K562 (cell line): ENCODE data around the gene OR51V1. TPM values are rescaled to one million over a fixed set of nuclear protein-coding genes. Genes with fewer than 3 reads are reported as not detected.

Experiments
- ARNT ChIP-seq, 2 experiments: fragments of 450-650 bp; IDR thresholded peaks; 2 replicates each; pipeline ENCODE4 v1.6.1; 2016; ENCODE audit warnings: mild to moderate bottlenecking in 1 of 2
- DLX4 ChIP-seq: fragments of 250-450 bp; sonication (Bioruptor Pico); IDR thresholded peaks from 2 replicates; pipeline ENCODE4 v1.6.1; 2021; ENCODE audit warnings: mild to moderate bottlenecking
- GATA2 ChIP-seq: sonication (generic); formaldehyde crosslinking; IDR thresholded peaks from 2 replicates; pipeline ENCODE4 v1.4.0; 2020; ENCODE audit warnings: mild to moderate bottlenecking, missing genetic modification reagents
- GATAD2B ChIP-seq: fragments of 450-650 bp; IDR thresholded peaks from 2 replicates; pipeline ENCODE4 v1.6.1; 2017; ENCODE audit warnings: mild to moderate bottlenecking, borderline replicate concordance
- HNRNPK ChIP-seq: fragments of 200-400 bp; formaldehyde crosslinking; IDR thresholded peaks from one replicate; pipeline ENCODE4 v1.6.1; 2018; ENCODE audit warnings: mild to moderate bottlenecking, low read depth, low read length; ENCODE audit not compliant: poor library complexity, severe bottlenecking
- KDM1A ChIP-seq, 2 experiments: fragments of 450-650 bp; IDR thresholded peaks; 2 replicates each; pipeline ENCODE4 v1.6.1; 2016; ENCODE audit warnings: mild to moderate bottlenecking in 2 of 2
- KLF16 ChIP-seq: IDR thresholded peaks from 2 replicates; pipeline ENCODE4 v1.6.1; 2016; ENCODE audit warnings: antibody characterized with exemption
- NFRKB ChIP-seq: fragments of 450-650 bp; IDR thresholded peaks from 2 replicates; pipeline ENCODE4 v1.6.1; 2016; ENCODE audit warnings: low read depth
- PHB ChIP-seq: fragments of 250-450 bp; sonication (Bioruptor Pico); IDR thresholded peaks from 2 replicates; pipeline ENCODE4 v1.5.0; 2021
- PML ChIP-seq: IDR thresholded peaks from 2 replicates; pipeline ENCODE4 v1.6.1; 2012; ENCODE audit warnings: low read length, inconsistent platforms
- PURB ChIP-seq: sonication (generic); formaldehyde crosslinking; IDR thresholded peaks from 2 replicates; pipeline ENCODE4 v1.9.0; 2021; ENCODE audit warnings: low read depth, mild to moderate bottlenecking, missing genetic modification reagents
- SMARCB1 ChIP-seq: IDR thresholded peaks from 2 replicates; pipeline ENCODE4 v1.6.1; 2011; ENCODE audit warnings: improper control_type of control experiment, low read depth; ENCODE audit not compliant: insufficient read length
- TAF1 ChIP-seq: IDR thresholded peaks from 2 replicates; pipeline ENCODE4 v1.6.1; 2011; ENCODE audit warnings: mild to moderate bottlenecking, low read length, moderate library complexity; ENCODE audit not compliant: insufficient read depth, control insufficient read depth, severe bottlenecking; ENCODE audit errors: extremely low read depth
- TAL1 ChIP-seq: fragments of 450-650 bp; IDR thresholded peaks from 2 replicates; pipeline ENCODE4 v1.6.1; 2016; ENCODE audit warnings: mild to moderate bottlenecking
- TEAD2 ChIP-seq: fragments of 450-650 bp; IDR thresholded peaks from 2 replicates; pipeline ENCODE4 v1.6.1; 2016; ENCODE audit warnings: missing genetic modification characterization, control low read depth, missing compliant biosample characterization
- TEAD4 ChIP-seq, 2 experiments: sonication (generic) in 1 of 2; formaldehyde crosslinking in 1 of 2; IDR thresholded peaks; 2 replicates each; pipeline versions ENCODE4 v1.6.1 to v1.8.0; 2012 to 2022; ENCODE audit warnings: borderline replicate concordance in 1 of 2, inconsistent platforms in 1 of 2, low read length in 1 of 2, mild to moderate bottlenecking in 1 of 2, missing genetic modification reagents in 1 of 2
- XRCC4 ChIP-seq: IDR thresholded peaks from one replicate; pipeline ENCODE4 v1.6.1; 2011; ENCODE audit not compliant: insufficient read depth, insufficient read length; ENCODE audit errors: extremely low read depth
- ZNF174 ChIP-seq: fragments of 250-450 bp; sonication (Bioruptor Pico); IDR thresholded peaks from 2 replicates; pipeline ENCODE4 v1.4.0; 2020; ENCODE audit warnings: mild to moderate bottlenecking
- ZZZ3 ChIP-seq: fragments of 450-650 bp; IDR thresholded peaks from 2 replicates; pipeline ENCODE4 v1.6.1; 2016; ENCODE audit warnings: antibody characterized with exemption, mild to moderate bottlenecking, moderate library complexity
- polyA plus RNA-seq, 8 experiments: library from polyadenylated mRNA; depleted of rRNA in 4 of 8; stranded (reverse) in 5 of 8; unstranded in 3 of 8; fragments of >200 nt; fragmentation: Nextera tagmentation in 2 of 8; fragmentation: Illumina TruSeq in 1 of 8; extraction: Ambion mirVana in 2 of 8; extraction: Trizol in 1 of 8; gene quantifications; 2 replicates each; pipeline versions ENCODE4 v1.2.1 to v1.2.3, GENCODE V29; 2011 to 2014; ENCODE audit warnings: inconsistent platforms in 1 of 8, missing spikeins in 1 of 8
- total RNA-seq, 7 experiments: library from RNA; depleted of rRNA in 6 of 7; stranded (reverse); fragments of >200 nt in 6 of 7; fragmentation: Illumina TruSeq in 2 of 7; extraction: Trizol in 2 of 7; gene quantifications; 2 replicates each; pipeline versions ENCODE4 v1.2.1 to v1.2.3, GENCODE V29; 2011 to 2021; ENCODE audit warnings: low replicate concordance in 1 of 7
- TF ChIP-seq, protein P1 (sequence below): sonication (generic); formaldehyde crosslinking; IDR thresholded peaks from 2 replicates; pipeline ENCODE4 v1.8.1; 2022; ENCODE audit warnings: missing genetic modification reagents
- TF ChIP-seq, protein P2 (sequence below): fragments of 450-650 bp; IDR thresholded peaks from 2 replicates; pipeline ENCODE4 v1.6.1; 2017; ENCODE audit warnings: antibody characterized with exemption, mild to moderate bottlenecking

The OR51V1 gene
- total and polyA plus RNA-seq, 9 of the 15 experiments (the other 6 are each of a cell fraction or from before 2014, with no cell fraction given): not detected

- no peak for TF ChIP-seq TEAD2 (tag)
- TF ChIP-seq SMARCB1: peak; percentile 28
- TF ChIP-seq TAL1: no peak
- no peak for TF ChIP-seq ZZZ3
- no peak for TF ChIP-seq XRCC4
- TF ChIP-seq ZNF174: no peak
- TF ChIP-seq PHB (CRISPR knock-in tag): no peak
- no peak for TF ChIP-seq DLX4 (CRISPR knock-in tag)
- TF ChIP-seq GATAD2B: 0 out of 2 replicates have a peak, but pooled peaks have one; percentile 13
- no peak for TF ChIP-seq KLF16
- TF ChIP-seq PURB (CRISPR knock-in tag): no peak
- TF ChIP-seq TAF1: no peak
- TF ChIP-seq TEAD4 (IDR thresholded peaks at IDR 0.05; ENCODE audit: low read length): no peak
- no peak for TF ChIP-seq TEAD4 (CRISPR knock-in tag; IDR thresholded peaks at IDR 0.05; ENCODE audit: borderline replicate concordance)
- no peak for TF ChIP-seq HNRNPK
- TF ChIP-seq, protein P1, sequence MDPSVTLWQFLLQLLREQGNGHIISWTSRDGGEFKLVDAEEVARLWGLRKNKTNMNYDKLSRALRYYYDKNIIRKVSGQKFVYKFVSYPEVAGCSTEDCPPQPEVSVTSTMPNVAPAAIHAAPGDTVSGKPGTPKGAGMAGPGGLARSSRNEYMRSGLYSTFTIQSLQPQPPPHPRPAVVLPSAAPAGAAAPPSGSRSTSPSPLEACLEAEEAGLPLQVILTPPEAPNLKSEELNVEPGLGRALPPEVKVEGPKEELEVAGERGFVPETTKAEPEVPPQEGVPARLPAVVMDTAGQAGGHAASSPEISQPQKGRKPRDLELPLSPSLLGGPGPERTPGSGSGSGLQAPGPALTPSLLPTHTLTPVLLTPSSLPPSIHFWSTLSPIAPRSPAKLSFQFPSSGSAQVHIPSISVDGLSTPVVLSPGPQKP (CRISPR knock-in tag): no peak
- TF ChIP-seq NFRKB: no peak
- no peak for TF ChIP-seq PML
- TF ChIP-seq ARNT (IDR thresholded peaks at IDR 0.05): 0 out of 4 replicates have a peak, but pooled peaks of 1 of the 2 experiments have one; percentile 15
- TF ChIP-seq, protein P2, sequence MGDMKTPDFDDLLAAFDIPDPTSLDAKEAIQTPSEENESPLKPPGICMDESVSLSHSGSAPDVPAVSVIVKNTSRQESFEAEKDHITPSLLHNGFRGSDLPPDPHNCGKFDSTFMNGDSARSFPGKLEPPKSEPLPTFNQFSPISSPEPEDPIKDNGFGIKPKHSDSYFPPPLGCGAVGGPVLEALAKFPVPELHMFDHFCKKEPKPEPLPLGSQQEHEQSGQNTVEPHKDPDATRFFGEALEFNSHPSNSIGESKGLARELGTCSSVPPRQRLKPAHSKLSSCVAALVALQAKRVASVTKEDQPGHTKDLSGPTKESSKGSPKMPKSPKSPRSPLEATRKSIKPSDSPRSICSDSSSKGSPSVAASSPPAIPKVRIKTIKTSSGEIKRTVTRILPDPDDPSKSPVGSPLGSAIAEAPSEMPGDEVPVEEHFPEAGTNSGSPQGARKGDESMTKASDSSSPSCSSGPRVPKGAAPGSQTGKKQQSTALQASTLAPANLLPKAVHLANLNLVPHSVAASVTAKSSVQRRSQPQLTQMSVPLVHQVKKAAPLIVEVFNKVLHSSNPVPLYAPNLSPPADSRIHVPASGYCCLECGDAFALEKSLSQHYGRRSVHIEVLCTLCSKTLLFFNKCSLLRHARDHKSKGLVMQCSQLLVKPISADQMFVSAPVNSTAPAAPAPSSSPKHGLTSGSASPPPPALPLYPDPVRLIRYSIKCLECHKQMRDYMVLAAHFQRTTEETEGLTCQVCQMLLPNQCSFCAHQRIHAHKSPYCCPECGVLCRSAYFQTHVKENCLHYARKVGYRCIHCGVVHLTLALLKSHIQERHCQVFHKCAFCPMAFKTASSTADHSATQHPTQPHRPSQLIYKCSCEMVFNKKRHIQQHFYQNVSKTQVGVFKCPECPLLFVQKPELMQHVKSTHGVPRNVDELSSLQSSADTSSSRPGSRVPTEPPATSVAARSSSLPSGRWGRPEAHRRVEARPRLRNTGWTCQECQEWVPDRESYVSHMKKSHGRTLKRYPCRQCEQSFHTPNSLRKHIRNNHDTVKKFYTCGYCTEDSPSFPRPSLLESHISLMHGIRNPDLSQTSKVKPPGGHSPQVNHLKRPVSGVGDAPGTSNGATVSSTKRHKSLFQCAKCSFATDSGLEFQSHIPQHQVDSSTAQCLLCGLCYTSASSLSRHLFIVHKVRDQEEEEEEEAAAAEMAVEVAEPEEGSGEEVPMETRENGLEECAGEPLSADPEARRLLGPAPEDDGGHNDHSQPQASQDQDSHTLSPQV: 0 out of 2 replicates have a peak, but pooled peaks have one; percentile 36
- peak; percentile 74 to 76 for TF ChIP-seq KDM1A (IDR thresholded peaks at IDR 0.05)
- no peak for TF ChIP-seq GATA2 (CRISPR knock-in tag)
Measured at GRCh38 chr11:5153574-5154431, 46.7 kb downstream of the OR51V1 start (continued).
